GM19397 (cell line): Measurements from ENCODE around the gene CD8A.
"Not testable (repeated sequence)": the region's sequence is repeated elsewhere in the genome, so short reads cannot be mapped to it uniquely, and the experiment has no call there.

ENCODE experiments used
- ATAC-seq: cut with Tn5 transposase; IDR thresholded peaks from one replicate; pipeline ENCODE4 v1.9.1; 2021; ENCODE audit warnings: mild to moderate bottlenecking, moderate library complexity; ENCODE audit not compliant: unreplicated experiment

Gene CD8A

GRCh38 chr2:86790676-86791572, at the start of gene CD8A:
Gene CD8A, minus strand, starts transcription at chr2:86790913. Its CDS starts 88 bp downstream, at chr2:86790825.
- ATAC-seq: no peak

- not testable (repeated sequence) for ATAC-seq
Observed at GRCh38 chr2:86839871-86840548, 49.3 kb upstream of the CD8A start.

GRCh38 chr2:86839455-86839854, 48.7 kb upstream of the CD8A start:
- not testable (repeated sequence) for ATAC-seq

- not testable (repeated sequence) for ATAC-seq
Observed at GRCh38 chr2:86837714-86838113, 47.0 kb upstream of the CD8A start.

GRCh38 chr2:86836915-86837695, 46.4 kb upstream of the CD8A start:
- not testable (repeated sequence) for ATAC-seq

- not testable (repeated sequence) for ATAC-seq
Observed at GRCh38 chr2:86835548-86835889, 44.8 kb upstream of the CD8A start.

GRCh38 chr2:86833315-86833714, 42.6 kb upstream of the CD8A start:
- ATAC-seq: no peak

- no peak for ATAC-seq
Observed at GRCh38 chr2:86832334-86833096, 41.8 kb upstream of the CD8A start.

GRCh38 chr2:86831537-86831936, 40.8 kb upstream of the CD8A start:
- ATAC-seq: no peak

GRCh38 chr2:86826951-86827350, 36.2 kb upstream of the CD8A start:
- ATAC-seq: no peak

- no peak for ATAC-seq
Observed at GRCh38 chr2:86825693-86826381, 35.1 kb upstream of the CD8A start.

GRCh38 chr2:86825036-86825692, 34.5 kb upstream of the CD8A start:
- ATAC-seq: no peak

- no peak for ATAC-seq
Observed at GRCh38 chr2:86822668-86823345, 32.1 kb upstream of the CD8A start.

- ATAC-seq: no peak
Observed at GRCh38 chr2:86821842-86822241, 31.1 kb upstream of the CD8A start.

GRCh38 chr2:86821306-86821705, 30.6 kb upstream of the CD8A start:
- ATAC-seq: no peak

- ATAC-seq: no peak
Observed at GRCh38 chr2:86818957-86819356, 28.2 kb upstream of the CD8A start.

- no peak for ATAC-seq
Observed at GRCh38 chr2:86818114-86818801, 27.5 kb upstream of the CD8A start.

GRCh38 chr2:86815611-86816010, 24.9 kb upstream of the CD8A start:
- ATAC-seq: no peak
